HK-2 (cell line): ENCODE measurements around the gene CHST11.
A peak's percentile ranks its signal among the peaks of the same experiment; 100 is the strongest.

Experiments
- DNase-seq: peaks from one replicate; pipeline ENCODE4 v3.0.0-alpha.2; 2018; ENCODE audit not compliant: unreplicated experiment

Gene CHST11

DNA sequence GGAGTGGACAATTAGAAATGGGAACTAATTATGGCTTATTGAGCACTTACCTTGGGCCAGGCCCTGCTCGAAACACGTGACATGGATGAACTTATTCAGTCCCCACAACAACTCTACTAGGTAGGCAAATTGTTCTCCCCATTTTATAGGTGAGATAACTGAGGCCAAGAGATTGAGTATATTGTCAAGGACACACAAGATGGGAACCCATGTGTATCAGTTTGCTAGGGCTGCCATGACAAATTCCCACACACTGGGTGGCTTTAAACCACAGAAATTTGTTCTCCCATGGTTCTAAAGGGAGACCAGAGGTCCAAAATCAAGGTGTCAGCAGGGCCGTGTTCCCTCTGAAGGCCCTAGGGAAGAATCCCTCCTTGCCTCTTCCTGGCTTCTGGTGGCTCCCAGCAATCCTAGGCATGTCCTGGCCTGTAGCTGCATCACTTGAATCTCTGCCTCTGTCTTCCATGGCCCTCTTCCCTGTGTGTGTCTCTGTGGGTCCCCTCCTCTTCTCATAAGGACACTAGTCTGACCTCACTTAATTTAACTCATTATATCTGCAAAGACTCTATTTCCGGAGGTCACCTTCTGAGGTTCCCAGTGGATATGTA, 128.8 kb downstream of the CHST11 start:
- DNase-seq = no peak

DNA sequence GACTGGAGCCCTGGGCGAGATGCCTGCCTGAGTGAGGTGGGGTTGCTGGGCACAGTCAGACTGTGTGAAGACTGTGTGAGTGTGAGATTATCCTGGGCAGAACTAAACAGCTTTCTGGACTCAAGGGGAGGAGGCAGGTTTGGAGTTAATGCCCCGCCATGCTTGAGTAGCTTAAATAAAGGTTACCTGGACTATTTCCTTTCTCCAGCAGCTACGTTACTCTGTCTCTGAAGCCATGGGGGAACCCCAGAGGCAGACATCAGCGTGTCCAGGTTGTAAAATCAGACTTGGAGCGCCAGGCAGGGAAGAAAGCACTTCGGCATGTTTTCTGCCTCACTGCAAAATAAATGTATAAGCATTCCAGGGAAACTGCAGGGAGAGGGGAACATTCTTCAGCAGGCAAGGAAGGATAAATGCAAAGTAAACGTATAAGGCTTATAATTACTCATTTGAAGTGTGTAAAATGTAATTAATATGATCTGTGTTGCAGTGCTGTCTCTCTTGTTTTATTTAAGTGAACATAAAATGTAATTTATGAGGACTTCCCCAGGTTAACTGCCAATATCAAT, 129.7 kb downstream of the CHST11 start:
- DNase-seq = no peak

DNA sequence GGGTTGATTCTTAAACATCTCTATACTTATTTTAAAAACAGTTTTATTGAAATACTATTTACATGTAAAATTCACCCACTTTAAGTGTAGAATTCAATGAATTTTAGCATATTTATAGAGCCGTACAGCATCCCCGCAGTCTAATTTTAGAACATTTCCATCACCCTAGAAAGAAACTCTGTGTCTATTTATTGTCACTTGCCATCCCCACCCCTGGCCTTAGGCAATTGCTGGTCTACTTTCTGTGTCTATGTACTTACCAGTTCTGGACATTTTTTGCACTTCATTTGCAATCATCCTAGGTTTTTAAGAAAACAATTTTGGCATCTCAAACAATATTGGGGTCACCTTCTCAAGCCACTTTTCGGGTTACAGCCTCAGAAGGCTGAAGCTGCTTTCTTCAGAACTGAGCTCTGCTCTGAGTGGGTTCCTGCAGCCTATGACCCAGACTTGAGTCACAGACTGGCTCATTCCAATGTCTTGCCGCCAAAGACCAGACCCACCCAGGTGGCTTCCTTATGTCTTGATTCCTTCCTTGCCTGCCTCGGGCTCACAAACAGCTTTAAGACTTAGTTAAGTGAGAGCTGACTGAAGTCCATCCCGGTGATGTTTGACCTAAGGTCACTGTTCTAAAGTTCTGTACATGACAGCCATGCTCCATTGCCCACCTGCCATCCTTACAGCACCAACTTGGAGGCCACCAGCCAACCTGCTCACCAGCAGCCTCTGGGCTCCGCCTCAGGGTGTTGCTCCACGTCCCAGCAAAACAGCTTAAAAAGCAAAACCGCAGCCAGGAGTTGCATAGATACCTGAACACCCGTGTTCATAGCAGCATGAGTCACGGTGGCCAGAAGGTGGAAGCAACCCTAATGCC, 131.5 kb downstream of the CHST11 start:
- peak; percentile 82 for DNase-seq

DNA sequence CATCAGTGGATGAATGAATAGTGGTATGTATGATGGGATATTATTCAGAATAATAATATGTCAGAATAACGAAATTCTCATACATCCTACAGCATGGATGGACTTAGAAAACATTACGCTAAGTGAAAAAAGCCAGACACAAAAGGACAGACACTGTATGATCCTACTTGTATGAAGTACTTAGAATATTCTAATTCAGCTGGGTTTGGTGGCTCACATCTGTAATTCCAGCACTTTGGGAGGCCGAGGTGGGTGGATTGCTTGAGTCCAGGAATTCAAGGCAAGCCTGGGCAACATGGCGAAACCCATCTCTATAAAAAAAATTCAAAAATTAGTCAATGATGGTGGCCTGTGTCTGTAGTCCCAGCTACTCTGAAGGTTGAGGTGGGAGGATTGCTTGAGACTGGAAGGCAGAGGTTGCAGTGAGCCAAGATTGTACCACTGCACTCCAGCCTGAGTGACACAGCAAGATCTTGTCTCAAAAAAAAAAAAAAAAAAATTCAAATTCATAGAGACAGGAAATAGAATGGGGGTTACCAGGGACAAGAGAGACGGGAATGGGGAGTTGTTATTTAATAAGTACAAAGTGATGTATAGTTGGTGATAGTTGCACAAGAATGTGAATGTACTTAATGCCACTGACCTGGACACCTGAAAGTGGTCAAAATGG, 132.3 kb downstream of the CHST11 start:
- DNase-seq = no peak

DNA sequence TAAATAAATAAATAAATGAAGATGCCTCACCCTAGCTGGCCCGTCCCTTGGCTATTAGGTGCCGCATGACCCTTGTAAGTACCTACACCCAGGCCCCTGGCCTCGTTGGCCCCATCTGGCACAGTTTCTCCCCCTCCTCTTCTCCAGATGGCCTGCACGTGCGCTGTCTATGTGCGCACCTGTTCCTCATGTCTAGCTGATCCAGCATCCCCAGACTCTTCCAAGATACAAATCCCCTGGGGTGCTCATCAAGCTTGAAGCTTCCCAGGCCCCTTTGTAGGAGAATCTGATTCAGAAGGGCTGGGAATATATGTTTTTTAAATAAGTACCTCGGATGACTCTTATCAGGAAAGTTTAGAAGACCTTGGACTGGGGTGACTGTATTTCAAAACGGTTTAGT, 133.3 kb downstream of the CHST11 start:
- DNase-seq = no peak

DNA sequence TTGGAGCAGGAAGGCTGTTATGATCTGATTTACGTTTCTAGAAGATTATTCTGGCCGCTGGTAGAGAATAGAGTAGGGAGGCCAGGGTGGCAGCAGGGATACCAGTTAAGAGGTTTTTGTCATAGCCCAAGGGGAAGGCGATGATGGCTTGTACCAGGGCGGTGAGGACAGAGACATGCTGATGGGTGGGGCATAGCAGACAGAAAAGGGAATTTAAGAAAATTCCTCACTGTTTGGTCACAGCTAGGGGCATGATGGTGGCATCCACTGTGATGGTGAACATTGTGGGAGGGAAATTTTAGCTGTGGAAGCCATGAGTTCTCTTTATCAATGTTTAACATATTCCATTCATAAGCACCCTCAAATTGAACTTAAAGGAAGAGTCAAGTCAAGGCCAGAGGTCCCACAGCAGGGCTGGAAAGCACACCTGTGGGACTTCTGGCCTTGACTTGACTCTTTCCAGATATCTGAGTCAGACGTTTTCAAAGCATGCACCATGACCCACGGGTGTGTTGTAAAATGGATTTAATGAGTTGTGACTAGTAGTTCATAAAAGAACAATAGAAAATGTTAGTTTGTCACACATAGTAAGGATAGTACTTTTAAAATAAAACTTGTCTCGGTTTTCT, 134.6 kb downstream of the CHST11 start:
- DNase-seq = no peak

DNA sequence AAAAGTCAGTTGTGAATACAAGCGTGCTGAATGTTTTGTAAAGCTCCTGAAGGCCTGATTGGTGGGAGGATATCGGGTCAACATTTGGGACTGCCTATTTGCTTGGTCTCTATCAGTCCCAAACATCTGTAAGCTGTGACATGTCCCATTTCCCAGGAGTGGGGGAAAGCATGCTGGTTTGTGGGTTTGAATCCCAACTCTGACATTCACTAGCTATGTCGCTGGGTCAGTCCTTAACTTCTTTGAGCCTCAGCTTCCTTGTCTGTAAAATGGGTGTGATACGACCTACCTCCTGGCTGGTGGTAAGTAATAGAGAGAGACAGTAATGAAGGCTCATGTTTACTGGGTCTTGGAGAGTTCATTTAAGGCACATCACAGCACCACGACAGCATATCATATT, 136.7 kb downstream of the CHST11 start:
- DNase-seq = no peak

DNA sequence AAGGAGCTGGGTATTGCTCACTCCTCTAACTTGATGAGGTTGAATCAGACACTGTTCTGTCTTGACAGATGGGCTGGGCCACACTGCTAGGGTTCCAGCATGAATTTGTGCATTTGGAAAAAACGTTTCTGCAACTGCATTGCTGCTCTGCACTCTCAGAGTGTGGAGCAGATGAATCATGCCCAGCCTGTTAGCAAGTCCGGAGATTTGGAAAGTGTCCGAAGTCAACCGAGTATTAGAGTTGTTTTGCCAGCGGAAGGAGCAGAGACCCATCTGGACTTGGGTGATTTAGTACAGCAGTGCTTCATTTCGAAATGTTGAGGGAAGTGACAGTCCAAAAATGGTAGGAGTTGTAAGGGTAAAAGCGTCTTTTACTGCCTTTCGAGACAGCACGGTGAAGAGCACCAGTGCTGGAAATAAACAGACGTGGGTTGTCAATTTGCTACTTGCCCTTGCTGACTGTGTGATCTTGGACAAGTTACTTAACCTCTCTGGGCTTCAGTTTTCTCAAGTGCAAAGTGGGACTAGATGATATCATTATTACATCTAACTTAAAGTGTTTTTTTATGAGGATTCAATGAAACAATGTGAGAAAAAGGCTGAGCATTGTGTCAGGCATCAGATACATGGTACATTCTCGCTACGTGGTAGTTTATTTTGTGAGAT, 139.5 kb downstream of the CHST11 start:
- no peak for DNase-seq

DNA sequence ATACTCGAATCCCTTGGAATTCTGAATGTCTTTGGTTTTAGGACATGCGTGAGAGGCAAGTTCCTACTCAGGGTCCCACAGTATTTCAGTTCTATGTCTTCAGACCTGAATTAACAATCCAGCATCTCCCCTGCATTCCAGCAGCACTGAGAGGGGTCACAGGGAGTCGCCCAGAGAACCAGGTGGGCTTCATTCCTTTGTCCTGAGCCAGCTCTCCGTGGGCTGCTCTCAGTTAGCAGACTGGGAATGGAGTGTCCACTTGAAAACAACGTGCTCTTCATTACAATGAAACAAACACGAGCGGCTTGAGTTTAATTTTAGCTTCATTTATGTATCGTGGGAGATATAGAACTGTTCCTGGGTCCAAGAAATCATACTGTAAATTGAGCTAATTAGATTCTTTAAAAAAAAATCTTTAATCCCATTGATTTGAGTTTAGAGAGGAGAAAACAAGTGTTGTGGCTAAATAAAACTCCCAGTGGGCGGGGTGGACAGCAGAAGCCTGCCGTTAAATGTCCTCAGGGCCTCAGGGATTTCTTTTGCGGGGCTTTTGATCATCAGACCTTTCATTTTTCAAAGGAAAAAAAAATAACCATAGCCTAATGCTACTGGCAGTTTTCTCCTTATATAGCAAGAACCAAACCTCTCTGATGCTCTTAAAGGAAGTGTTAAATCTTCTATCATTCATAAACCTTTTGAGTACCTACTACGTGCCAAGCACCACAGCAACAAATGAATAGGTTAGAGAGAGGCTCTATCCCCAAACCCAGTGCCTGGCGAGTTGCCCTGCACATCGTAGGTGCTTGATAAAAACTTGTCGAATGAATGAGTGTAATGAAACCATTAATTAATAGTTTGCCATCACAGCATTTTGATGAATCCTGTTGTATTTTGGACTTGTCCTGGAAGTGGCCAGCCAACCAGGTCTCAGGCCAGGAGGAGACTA, 140.4 kb downstream of the CHST11 start:
- DNase-seq = no peak

DNA sequence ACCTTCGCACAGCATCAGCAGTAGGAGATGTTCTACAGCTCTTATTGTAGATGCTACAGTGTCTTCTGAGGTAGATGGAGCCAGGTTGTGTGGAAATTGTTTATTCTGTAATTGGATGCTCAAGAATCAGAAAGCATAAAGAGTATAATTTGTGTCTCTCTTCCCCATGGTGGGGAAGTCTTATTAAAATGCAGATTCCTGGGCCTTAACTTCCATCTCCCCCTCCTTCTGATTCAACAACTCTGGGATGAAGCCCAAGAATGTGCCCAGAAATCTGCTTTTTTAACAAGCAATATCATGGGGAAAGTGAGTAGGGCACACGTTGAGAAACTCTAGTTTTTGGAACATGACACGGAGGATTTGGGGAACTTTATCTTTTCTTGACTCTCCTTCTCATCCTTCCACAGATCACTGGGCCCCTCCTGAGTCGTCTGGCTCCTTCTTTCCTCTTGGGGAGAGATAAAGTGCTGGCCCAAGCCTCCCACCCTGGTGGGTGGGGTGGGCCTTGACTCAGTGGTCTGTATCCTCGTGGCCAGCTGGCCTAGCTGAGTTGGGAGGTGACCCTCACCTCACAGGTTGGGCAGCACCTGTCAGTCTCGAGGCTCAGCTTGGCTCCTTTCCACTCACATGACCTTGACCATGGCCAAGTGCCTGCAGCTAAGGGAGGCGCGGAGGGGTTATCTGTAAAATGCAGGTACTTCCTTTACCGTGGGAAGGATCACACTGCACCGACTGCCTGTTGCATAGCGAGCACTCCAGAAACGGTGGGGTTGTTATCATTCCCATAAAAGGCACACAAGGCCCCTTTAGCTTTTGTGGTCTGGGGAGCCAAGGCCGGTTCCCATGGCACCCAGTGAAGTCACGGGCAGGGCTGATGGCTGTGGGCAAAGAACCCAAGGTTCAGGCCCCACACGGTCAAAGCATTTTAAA, 141.9 kb downstream of the CHST11 start:
- no peak for DNase-seq

DNA sequence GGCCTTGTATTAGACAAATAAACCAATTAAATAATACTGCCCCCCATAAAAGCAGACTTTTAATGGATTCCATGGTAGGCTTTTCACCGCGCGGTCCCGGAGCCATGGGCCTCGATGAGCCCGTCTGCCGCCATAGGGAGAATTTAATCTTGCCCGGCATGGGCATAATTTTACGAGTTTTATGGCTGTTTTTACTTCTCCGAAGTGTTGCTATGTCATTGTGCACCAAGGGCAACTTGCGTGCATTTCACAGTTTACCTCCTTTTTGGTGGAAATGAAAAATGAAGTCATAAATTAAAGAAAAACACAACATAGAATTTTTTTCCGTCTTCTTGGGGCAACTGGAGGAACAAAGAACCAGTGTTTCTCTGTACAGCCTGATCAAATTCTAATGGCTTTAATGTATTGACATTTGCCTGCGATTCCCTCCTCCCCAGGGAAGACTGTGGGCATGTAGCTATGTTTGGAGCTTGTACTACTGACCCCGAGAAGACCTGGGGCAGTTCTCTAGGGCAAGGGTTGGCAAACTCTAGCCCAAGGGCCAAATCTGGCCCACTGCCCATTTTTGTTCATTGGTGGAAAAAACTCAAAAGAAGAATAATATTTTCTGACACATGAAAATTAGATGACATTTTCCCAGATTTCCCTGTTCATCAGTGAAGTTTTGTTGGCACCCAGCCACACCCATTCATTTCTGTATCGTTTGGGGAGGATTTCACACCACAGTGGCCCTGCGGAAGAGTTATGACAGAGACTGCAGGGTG, 142.7 kb downstream of the CHST11 start:
- DNase-seq = no peak

DNA sequence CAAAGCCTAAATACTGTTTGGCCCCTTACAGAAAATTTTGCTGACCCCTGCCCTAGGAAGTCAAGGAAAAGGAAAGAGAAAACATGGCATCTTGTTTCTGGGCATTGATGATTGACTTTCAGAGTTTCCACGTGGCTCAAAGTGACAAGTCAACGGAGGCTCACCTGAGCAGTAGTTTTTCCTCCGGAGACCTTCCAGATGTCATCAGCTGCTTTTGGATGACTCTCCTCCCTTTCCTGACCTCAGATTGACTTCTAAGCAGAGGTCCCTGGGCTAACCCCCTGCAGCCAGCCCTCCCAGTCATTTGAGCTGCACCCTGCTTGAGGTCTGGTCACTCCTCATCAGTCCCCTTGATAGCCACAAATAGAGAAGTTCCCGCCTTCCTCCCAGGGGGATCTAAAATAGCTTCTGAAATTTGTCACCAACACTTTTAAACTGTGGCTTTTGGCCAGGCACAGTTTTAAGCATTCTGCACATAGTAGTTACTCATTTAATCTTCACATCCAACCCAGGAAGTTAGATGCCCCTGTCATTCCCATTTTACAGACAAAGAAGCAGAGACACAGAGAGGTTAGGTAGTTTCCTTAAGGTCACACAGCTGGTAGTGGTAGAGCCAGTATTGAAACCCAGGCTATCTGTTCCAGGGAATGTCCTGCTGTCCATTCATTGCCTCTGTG, 143.4 kb downstream of the CHST11 start:
- no peak for DNase-seq

DNA sequence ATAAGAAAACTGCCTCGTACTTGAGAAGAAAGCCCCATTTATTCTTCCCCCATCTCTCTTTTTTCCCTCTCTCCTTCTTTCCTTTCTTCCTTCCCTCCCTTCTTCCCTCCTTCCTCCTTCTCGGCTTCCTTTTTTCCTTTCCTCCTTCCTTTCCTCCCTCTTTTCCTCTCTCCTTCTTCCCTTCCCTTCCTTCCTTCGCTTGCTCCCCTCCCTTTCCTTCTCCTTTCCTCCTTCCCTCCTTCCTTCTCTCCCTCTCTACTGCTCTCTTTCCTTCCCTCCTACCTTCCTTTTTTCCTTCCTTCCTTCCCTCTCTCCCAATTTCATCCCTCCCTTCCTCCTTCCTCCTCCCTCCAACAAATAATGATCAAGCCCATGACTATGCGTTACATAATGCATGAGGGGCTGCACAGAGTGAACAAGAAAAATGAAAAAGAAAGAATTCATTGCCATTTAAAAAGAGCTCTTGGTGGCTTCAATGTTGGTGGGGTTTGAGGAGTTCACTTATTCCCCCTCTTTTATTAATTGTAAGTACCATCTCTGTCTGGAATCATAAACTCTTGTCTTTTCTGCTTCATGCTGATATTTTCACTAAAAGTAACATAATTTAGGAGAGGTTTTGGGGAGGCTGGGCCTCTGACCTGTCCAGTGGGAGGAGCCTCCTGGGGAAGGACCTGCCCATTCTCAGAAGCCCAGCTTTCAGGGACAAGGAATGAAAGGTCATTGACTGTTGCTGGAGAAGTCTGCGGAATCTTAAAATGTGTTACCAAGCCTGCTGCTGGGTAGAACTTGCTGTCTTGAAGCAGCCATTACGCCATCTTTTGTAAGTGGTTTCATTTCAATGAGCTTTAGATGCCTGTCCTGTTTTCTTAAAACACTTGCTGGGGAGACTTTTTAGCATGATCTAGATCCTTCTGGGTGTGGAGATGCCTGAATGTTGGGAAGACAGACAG, 144.3 kb downstream of the CHST11 start:
- no peak for DNase-seq

DNA sequence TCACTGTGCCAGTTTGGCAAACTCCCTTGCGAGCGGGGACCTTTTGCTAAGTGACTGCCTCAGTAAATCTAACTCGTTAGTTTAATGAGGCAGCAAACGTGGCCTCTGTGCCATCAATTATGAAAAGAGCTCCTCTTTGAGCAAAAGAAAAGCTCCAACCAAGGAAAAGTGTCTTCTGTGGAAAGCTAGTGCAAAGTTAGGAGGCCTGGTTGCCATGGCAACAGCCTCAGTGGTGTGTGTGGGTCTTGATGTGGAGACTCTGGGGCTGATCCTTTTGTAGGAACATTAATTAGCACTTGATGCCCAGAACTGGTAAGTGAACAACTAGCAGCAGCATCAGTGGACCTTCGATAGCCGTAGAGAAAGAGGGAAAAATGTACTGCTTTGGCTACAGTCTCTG, 145.7 kb downstream of the CHST11 start:
- no peak for DNase-seq

DNA sequence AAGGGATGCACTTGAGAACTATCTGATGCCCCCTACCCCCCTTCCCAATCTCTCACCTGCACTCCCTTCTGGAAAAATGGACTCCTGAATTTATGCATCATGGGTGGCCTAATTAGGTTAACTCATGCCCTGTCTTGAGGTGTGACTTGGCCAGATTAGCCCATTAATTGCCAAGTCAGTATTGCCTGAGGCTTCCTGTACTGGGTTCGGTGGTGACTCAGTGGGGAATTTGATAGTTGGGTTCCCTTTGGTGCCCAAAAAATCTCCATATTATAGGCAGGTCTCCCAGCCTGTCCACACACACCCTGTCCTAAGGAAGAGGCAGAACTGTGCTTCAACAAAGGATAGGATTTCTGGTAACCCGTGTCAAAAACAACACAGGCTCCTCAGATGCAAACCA, 146.1 kb downstream of the CHST11 start:
- DNase-seq = no peak

DNA sequence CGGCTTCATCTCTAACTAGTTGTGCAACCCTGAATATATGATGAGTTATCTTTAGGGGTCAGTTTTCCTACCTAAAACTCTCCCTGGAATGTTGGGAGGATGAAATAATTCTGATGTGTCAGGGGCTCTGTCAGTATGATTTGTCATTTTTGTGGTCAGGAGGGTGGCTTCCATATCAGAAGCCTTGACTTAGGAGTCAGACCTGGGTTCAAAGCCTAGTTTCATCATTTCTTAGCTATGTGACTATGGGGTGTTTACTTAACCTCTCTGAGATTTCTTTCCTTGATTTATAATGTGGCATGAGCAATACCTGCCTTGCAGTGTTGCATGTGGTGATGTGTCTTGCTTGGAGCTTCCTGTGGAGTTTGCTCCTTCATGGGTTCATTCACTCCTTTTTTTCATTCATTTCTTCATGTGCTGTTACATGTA, 146.8 kb downstream of the CHST11 start:
- DNase-seq = peak; percentile 10
